ENCODE data around the gene FCHSD2. TPM values are rescaled to one million over a fixed set of nuclear protein-coding genes. Genes with fewer than 3 reads are reported as not detected.

FCHSD2 gene
- total and polyA plus RNA-seq, 9 of the 15 experiments (the other 6 are each of a cell fraction or from before 2014, with no cell fraction given) = 1.8 to 14.7 (median 6.4) TPM

GRCh38 chr11:72829178-72829577 is 312.9 kb downstream of the FCHSD2 start:
- Histone ChIP-seq H2AFZ (ENCODE audit: low read depth, low read length) (no peak overlapping the region), H3K9me3 (replicated peaks; ENCODE audit: control insufficient read depth, insufficient read depth, low read depth, low read length) (no peaks in the 10 kb centered on the region), H3K36me3 (ENCODE audit: control insufficient read depth, insufficient read depth, low read length) (no peaks in the 10 kb centered on the region), H3K79me2 (ENCODE audit: control insufficient read depth, insufficient read depth, low read length) (no peaks in the 10 kb centered on the region), H3K4me1 (replicated peaks in 1 of 2; ENCODE audit: control insufficient read depth in 2 of 2, insufficient read depth in 2 of 2, low read length in 2 of 2) (peaks cover 0 to 18% of the 10 kb centered on the region in 2 experiments; a peak in 3 of 5 replicates), H3K9ac (ENCODE audit: insufficient read depth in 1 of 2, low read depth in 2 of 2, low read length in 2 of 2) (no peak overlapping the region), H3K27ac (ENCODE audit: extremely low read depth, low read depth, low read length) (no peak overlapping the region), H4K20me1 (replicated peaks; ENCODE audit: control insufficient read depth, insufficient read depth, low read length) (no peaks in the 10 kb centered on the region), H3K27me3 (ENCODE audit: control insufficient read depth in 2 of 2, insufficient read depth in 2 of 2, low read length in 2 of 2) (no peaks in the 10 kb centered on the region), H3K9me1 (ENCODE audit: control insufficient read depth, insufficient read depth, low read length) (no peaks in the 10 kb centered on the region), H3K4me3 (no peak overlapping the region), H3K4me2 (ENCODE audit: insufficient read depth, low read length) (no peak overlapping the region)
- TF ChIP-seq ETS2 (tag; IDR thresholded peaks at IDR 0.05; ENCODE audit: borderline replicate concordance, poor library complexity, severe bottlenecking) (no peak), GMEB1 (CRISPR knock-in tag; IDR thresholded peaks at IDR 0.05) (no peak), NELFE (IDR thresholded peaks at IDR 0.05; ENCODE audit: insufficient read depth, insufficient read length) (no peak), MCM5 (IDR thresholded peaks at IDR 0.05; ENCODE audit: low read depth) (no peak), POLR2G (IDR thresholded peaks at IDR 0.05; ENCODE audit: low read depth, low read length) (peak; percentile 54), KHSRP (IDR thresholded peaks at IDR 0.05) (no peak)
- in situ Hi-C loops (cut with MboI) = loop anchor here (5.0 kb wide), 1 partner anchor 413 kb away; no protein-coding TSS in a partner anchor
- 78% methylated on average over 12 of the region's 13 CpGs for WGBS (ENCODE audit: insufficient coverage, low coverage, missing lambda C conversion rate)
- ATAC-seq = no peak
- intact Hi-C loops (cut with micrococcal nuclease) = no loop called here
- ChIA-PET POLR2A (interaction anchor here (0.5 to 0.8 kb wide), 2 partner anchors 8 to 109 kb away, joined by 3 to 5 read pairs; no protein-coding TSS in a partner anchor), CTCF (ENCODE audit: low intra/inter-chr PET ratio) (no interaction called here)
- FAIRE-seq = no peak
- BruUV-seq (replicated peaks) = no TSS peak
- DNase-seq (ENCODE audit: extremely low read depth in 1 of 4, low spot score in 3 of 4) = no peak

Data from K562 (cell line).